Keratinocyte (primary cell): ENCODE data around the gene NLGN1. TPM values are rescaled to one million over a fixed set of nuclear protein-coding genes. Genes with fewer than 3 reads are reported as not detected.

ENCODE experiments used
- DNase-seq: peaks from one replicate; pipeline ENCODE4 v3.0.0-alpha.2; 2011; ENCODE audit warnings: low read depth, missing footprints, low spot score
- FAIRE-seq: peaks from 2 replicates; lab custom pipeline; 2011; peaks lifted over from hg19 to GRCh38; lab: Jason Lieb, UNC
- H2AFZ ChIP-seq: 2 replicates; pipeline ENCODE4 v1.6.0; 2012; ENCODE audit warnings: low read length, control low read depth, inconsistent platforms; ENCODE audit not compliant: control insufficient read depth
- H3K27ac ChIP-seq: 2 replicates; pipeline ENCODE4 v1.5.1; 2011; ENCODE audit warnings: low read length; ENCODE audit not compliant: control insufficient read depth, insufficient read depth
- H3K27me3 ChIP-seq: 3 replicates; pipeline ENCODE4 v1.6.0; 2011; ENCODE audit warnings: low read length; ENCODE audit not compliant: control insufficient read depth, insufficient read depth; ENCODE audit errors: extremely low read depth
- H3K36me3 ChIP-seq, 2 experiments: 2 replicates in 1 of 2; 3 replicates in 1 of 2; pipeline ENCODE4 v1.5.1; 2011; ENCODE audit warnings: low read length in 2 of 2, mild to moderate bottlenecking in 1 of 2; ENCODE audit not compliant: control insufficient read depth in 2 of 2, insufficient read depth in 2 of 2; ENCODE audit errors: extremely low read depth in 1 of 2
- H3K4me1 ChIP-seq: 3 replicates; pipeline ENCODE4 v1.5.1; 2011; ENCODE audit warnings: low read length; ENCODE audit not compliant: control insufficient read depth, insufficient read depth; ENCODE audit errors: extremely low read depth
- H3K4me2 ChIP-seq: 3 replicates; pipeline ENCODE4 v1.6.0; 2011; ENCODE audit warnings: low read depth, low read length; ENCODE audit not compliant: control insufficient read depth, insufficient read depth; ENCODE audit errors: extremely low read depth
- H3K4me3 ChIP-seq, 3 experiments: fragments of 200-600 bp in 1 of 3; sonication (generic) in 1 of 3; 2 replicates in 2 of 3; 3 replicates in 1 of 3; pipeline ENCODE4 v1.5.1; 2011 to 2016; ENCODE audit warnings: low read length in 3 of 3, mild to moderate bottlenecking in 3 of 3, control low read depth in 2 of 3, inconsistent platforms in 1 of 3, low read depth in 1 of 3, mixed read lengths in 1 of 3, mixed run types in 1 of 3, moderate library complexity in 1 of 3; ENCODE audit not compliant: control insufficient read depth in 2 of 3, insufficient read depth in 2 of 3; ENCODE audit errors: extremely low read depth in 1 of 3
- H3K79me2 ChIP-seq: 2 replicates; pipeline ENCODE4 v1.6.0; 2012; ENCODE audit warnings: low read length; ENCODE audit not compliant: control insufficient read depth, insufficient read depth
- H3K9ac ChIP-seq: 3 replicates; pipeline ENCODE4 v1.6.0; 2011; ENCODE audit warnings: low read length; ENCODE audit not compliant: control insufficient read depth, insufficient read depth; ENCODE audit errors: extremely low read depth
- H3K9me1 ChIP-seq: 3 replicates; pipeline ENCODE4 v1.6.0; 2011; ENCODE audit warnings: low read length; ENCODE audit not compliant: control insufficient read depth, insufficient read depth; ENCODE audit errors: extremely low read depth
- H3K9me3 ChIP-seq: 2 replicates; pipeline ENCODE4 v1.5.1; 2012; ENCODE audit warnings: low read depth, low read length; ENCODE audit not compliant: control insufficient read depth
- H4K20me1 ChIP-seq: 3 replicates; pipeline ENCODE4 v1.6.0; 2011; ENCODE audit warnings: low read length; ENCODE audit not compliant: control insufficient read depth, insufficient read depth; ENCODE audit errors: extremely low read depth
- EZH2 ChIP-seq: IDR thresholded peaks from one replicate; pipeline ENCODE4 v1.6.1; 2012; ENCODE audit warnings: inconsistent platforms, mild to moderate bottlenecking, low read length, moderate library complexity
- dilution Hi-C: fragments of 300-500 bp; cut with MboI; formaldehyde crosslinking; loops from one replicate; pipeline ENCODE4 v1.7.0; 2020; ENCODE audit warnings: low sequenced_read_pairs; ENCODE audit not compliant: extremely low pct_ligation_motif_present
- polyA plus RNA-seq, 5 experiments: library from polyadenylated mRNA; depleted of rRNA in 3 of 5; stranded (reverse) in 3 of 5; stranded (forward) in 1 of 5; unstranded in 1 of 5; fragments of >200 nt; gene quantifications; 1 replicate in 1 of 5; 2 replicates in 3 of 5; 3 replicates in 1 of 5; pipeline versions ENCODE4 v1.2.1 to v1.2.3, GENCODE V29; 2011 to 2012; ENCODE audit warnings: missing spikeins in 2 of 5, low read depth in 1 of 5, low replicate concordance in 1 of 5
- TF ChIP-seq, protein P1 (sequence below), 3 experiments: IDR thresholded peaks in 1 of 3; conservative IDR thresholded peaks in 1 of 3; optimal IDR thresholded peaks in 1 of 3; 2 replicates in 2 of 3; 3 replicates in 1 of 3; pipeline versions ENCODE3 to v1.5.1; 2011; ENCODE audit warnings: low read length in 3 of 3, mild to moderate bottlenecking in 3 of 3, moderate library complexity in 2 of 3, control low read depth in 1 of 3, inconsistent platforms in 1 of 3; ENCODE audit not compliant: insufficient read depth in 2 of 3; ENCODE audit errors: extremely low read depth in 1 of 3

Gene NLGN1
- polyA plus RNA-seq, 1 donor (not counting 4 experiments of a cell fraction or from before 2014, with no cell fraction given), result not detected

DNA sequence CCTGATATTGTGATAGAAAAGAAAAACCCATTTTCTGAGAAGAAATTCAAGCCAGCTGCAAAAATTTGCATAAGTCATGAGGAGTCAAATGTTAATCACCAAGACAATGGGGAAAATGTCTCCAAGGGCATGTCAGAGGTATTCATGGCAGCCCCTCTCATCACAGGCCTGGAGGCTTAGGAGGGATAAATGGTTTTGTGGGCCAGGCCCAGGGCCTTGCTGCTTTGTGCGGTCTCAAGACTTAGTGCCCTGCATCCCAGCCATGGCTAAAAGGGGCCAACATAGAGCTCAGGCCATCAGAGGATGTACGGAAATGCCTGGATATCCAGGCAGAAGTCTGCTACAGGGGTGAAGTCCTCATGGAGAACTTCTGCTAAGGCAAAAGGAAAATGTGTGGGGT is 631.1 kb downstream of the NLGN1 start:
- no peaks in the 10 kb centered on the region for H3K9me3 ChIP-seq
- H3K79me2 ChIP-seq, result no peaks in the 10 kb centered on the region
- H3K9ac ChIP-seq, result no peak overlapping the region
- FAIRE-seq (no peak), DNase-seq (no peak)
- no peaks in the 10 kb centered on the region for H3K4me1 ChIP-seq
- no peaks in the 10 kb centered on the region for H3K36me3 ChIP-seq
- H3K27me3 ChIP-seq, result no peaks in the 10 kb centered on the region
- no peak overlapping the region for H3K4me2 ChIP-seq
- H2AFZ ChIP-seq, result no peak overlapping the region
- H4K20me1 ChIP-seq, result no peaks in the 10 kb centered on the region
- TF ChIP-seq, protein P1, sequence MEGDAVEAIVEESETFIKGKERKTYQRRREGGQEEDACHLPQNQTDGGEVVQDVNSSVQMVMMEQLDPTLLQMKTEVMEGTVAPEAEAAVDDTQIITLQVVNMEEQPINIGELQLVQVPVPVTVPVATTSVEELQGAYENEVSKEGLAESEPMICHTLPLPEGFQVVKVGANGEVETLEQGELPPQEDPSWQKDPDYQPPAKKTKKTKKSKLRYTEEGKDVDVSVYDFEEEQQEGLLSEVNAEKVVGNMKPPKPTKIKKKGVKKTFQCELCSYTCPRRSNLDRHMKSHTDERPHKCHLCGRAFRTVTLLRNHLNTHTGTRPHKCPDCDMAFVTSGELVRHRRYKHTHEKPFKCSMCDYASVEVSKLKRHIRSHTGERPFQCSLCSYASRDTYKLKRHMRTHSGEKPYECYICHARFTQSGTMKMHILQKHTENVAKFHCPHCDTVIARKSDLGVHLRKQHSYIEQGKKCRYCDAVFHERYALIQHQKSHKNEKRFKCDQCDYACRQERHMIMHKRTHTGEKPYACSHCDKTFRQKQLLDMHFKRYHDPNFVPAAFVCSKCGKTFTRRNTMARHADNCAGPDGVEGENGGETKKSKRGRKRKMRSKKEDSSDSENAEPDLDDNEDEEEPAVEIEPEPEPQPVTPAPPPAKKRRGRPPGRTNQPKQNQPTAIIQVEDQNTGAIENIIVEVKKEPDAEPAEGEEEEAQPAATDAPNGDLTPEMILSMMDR (optimal IDR thresholded peaks at IDR 0.05 in 1 of 3, IDR thresholded peaks at IDR 0.05 in 1 of 3, conservative IDR thresholded peaks at IDR 0.05 in 1 of 3; ENCODE audit: extremely low read depth in 1 of 3, insufficient read depth in 2 of 3, low read length in 3 of 3), result no peak
- TF ChIP-seq EZH2, result no peak
- dilution Hi-C loops, result no loop called here
- no peak overlapping the region for H3K27ac ChIP-seq
- H3K4me3 ChIP-seq, result no peak overlapping the region
- H3K9me1 ChIP-seq, result no peaks in the 10 kb centered on the region

DNA sequence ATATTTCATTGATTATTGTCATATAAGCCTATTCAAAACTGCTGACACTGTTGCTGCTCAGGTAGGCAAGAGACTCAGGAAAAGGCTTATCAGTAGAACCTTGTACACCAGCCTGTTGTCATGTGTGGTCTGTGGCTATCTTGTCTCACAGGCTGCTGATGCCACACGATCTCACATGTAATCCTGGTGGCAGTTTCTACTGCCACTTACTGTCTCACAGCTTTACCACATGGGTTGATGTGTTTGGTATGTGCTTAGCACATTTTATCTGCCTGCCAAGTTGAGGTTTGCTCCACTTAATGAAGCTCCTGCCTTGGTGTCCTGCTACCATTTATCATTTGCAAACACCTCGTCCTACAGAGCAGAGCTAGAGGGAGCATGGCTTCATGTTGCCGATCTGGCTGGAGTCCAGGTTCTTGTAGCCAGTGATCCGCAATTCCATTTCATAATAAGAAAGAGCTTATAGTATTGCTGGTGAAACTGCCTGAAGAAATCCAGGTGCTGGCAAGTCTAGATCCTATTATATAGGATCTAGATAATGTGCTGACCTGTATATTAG is 637.9 kb downstream of the NLGN1 start:
- no peak overlapping the region for H3K27ac ChIP-seq
- no peaks in the 10 kb centered on the region for H3K4me1 ChIP-seq
- H3K36me3 ChIP-seq, result no peaks in the 10 kb centered on the region
- H2AFZ ChIP-seq, result no peak overlapping the region
- no peaks in the 10 kb centered on the region for H3K27me3 ChIP-seq
- DNase-seq (no peak), FAIRE-seq (no peak)
- H3K9me1 ChIP-seq, result no peaks in the 10 kb centered on the region
- H3K9me3 ChIP-seq, result no peaks in the 10 kb centered on the region
- TF ChIP-seq, protein P1 (optimal IDR thresholded peaks at IDR 0.05 in 1 of 3, IDR thresholded peaks at IDR 0.05 in 1 of 3, conservative IDR thresholded peaks at IDR 0.05 in 1 of 3; ENCODE audit: extremely low read depth in 1 of 3, insufficient read depth in 2 of 3, low read length in 3 of 3), result no peak
- TF ChIP-seq EZH2, result no peak
- no peaks in the 10 kb centered on the region for H4K20me1 ChIP-seq
- no peak overlapping the region for H3K9ac ChIP-seq
- H3K79me2 ChIP-seq, result no peaks in the 10 kb centered on the region
- H3K4me2 ChIP-seq, result no peak overlapping the region
- dilution Hi-C loops, result no loop called here
- H3K4me3 ChIP-seq, result no peak overlapping the region
